OCI-LY7 (cell line): ENCODE data around the gene ARHGAP35. TPM values are rescaled to one million over a fixed set of nuclear protein-coding genes. Genes with fewer than 3 reads are reported as not detected.
"Not testable (repeated sequence)": the region's sequence is repeated elsewhere in the genome, so short reads cannot be mapped to it uniquely, and the experiment has no call there.

Experiments used
- BruUV-seq: library from RNA; stranded (reverse); fragments of 400-500 nt; replicated peaks from 2 replicates; lab custom pipeline; 2021; lab: Mats Ljungman, UMichigan
- CTCF ChIA-PET: fragments of 300-600 bp; sonication (Branson Sonifier 250); formaldehyde crosslinking; loops from one replicate; lab custom pipeline; 2022; ENCODE audit warnings: antibody characterized with exemption; ENCODE audit not compliant: unreplicated experiment; lab: Charles Lee
- POLR2A ChIA-PET: fragments of 300-600 bp; sonication (Branson Sonifier 250); formaldehyde crosslinking; loops from one replicate; lab custom pipeline; 2022; ENCODE audit warnings: antibody characterized with exemption; lab: Charles Lee
- DNase-seq: peaks from one replicate; pipeline ENCODE4 v3.0.0-alpha.2; 2015; ENCODE audit warnings: low spot score
- H2AFZ ChIP-seq: fragments of 200-600 bp; sonication (generic), shearing (Covaris generic); 2 replicates; pipeline ENCODE4 v1.6.1; 2014; ENCODE audit warnings: mild to moderate bottlenecking, antibody characterized with exemption, low read length, moderate library complexity
- H3K27ac ChIP-seq: fragments of 200-600 bp; sonication (generic); 2 replicates; pipeline ENCODE4 v1.5.1; 2014; ENCODE audit warnings: mixed run types, low read depth, mild to moderate bottlenecking, moderate library complexity, low read length, inconsistent platforms; ENCODE audit not compliant: poor library complexity, severe bottlenecking
- H3K36me3 ChIP-seq: fragments of 200-600 bp; sonication (generic); 2 replicates; pipeline ENCODE4 v1.6.1; 2014; ENCODE audit warnings: mild to moderate bottlenecking, antibody characterized with exemption, low read length, moderate library complexity, mixed read lengths; ENCODE audit not compliant: insufficient read depth
- H3K4me1 ChIP-seq: fragments of 200-600 bp; sonication (generic); 2 replicates; pipeline ENCODE4 v1.5.1; 2014; ENCODE audit warnings: mild to moderate bottlenecking, low read length; ENCODE audit not compliant: insufficient read depth, poor library complexity, severe bottlenecking
- H3K4me2 ChIP-seq: fragments of 200-600 bp; sonication (generic); 2 replicates; pipeline ENCODE4 v1.6.1; 2014; ENCODE audit warnings: mild to moderate bottlenecking, low read length
- H3K4me3 ChIP-seq: fragments of 200-600 bp; sonication (generic); 2 replicates; pipeline ENCODE4 v1.5.1; 2014; ENCODE audit warnings: mild to moderate bottlenecking, low read depth, low read length; ENCODE audit not compliant: poor library complexity, severe bottlenecking
- H3K79me2 ChIP-seq: fragments of 200-600 bp; sonication (generic); 2 replicates; pipeline ENCODE4 v1.6.1; 2016; ENCODE audit warnings: low read depth, mild to moderate bottlenecking, low read length, moderate library complexity, mixed read lengths; ENCODE audit not compliant: insufficient read depth
- H3K9me2 ChIP-seq: fragments of 200-600 bp; sonication (generic); 2 replicates; pipeline ENCODE4 v1.6.1; 2016; ENCODE audit warnings: mild to moderate bottlenecking, low read length, mixed read lengths; ENCODE audit not compliant: insufficient read depth
- H3K9me3 ChIP-seq: fragments of 200-600 bp; sonication (generic); 2 replicates; pipeline ENCODE4 v1.6.1; 2014; ENCODE audit warnings: mild to moderate bottlenecking, mixed run types, low read length, mixed read lengths
- H4K20me1 ChIP-seq: fragments of 200-600 bp; sonication (generic); 2 replicates; pipeline ENCODE4 v1.6.1; 2014; ENCODE audit warnings: mild to moderate bottlenecking, antibody characterized with exemption, low read length, moderate library complexity, mixed read lengths; ENCODE audit not compliant: insufficient read depth
- CTCF ChIP-seq: fragments of 200-600 bp; sonication (generic); conservative IDR thresholded peaks from 2 replicates; pipeline ENCODE4 v1.5.1; 2014; ENCODE audit warnings: mild to moderate bottlenecking, antibody characterized with exemption, low read length, moderate library complexity, mixed read lengths
- EZH2phosphoT487 ChIP-seq: fragments of 200-600 bp; sonication (generic); IDR thresholded peaks from 2 replicates; pipeline ENCODE4 v1.6.1; 2018; ENCODE audit warnings: low read depth, borderline replicate concordance, mild to moderate bottlenecking, mixed run types, antibody characterized with exemption, low read length, moderate library complexity, mixed read lengths
- intact Hi-C: fragments of 100-400 bp; cut with micrococcal nuclease; formaldehyde crosslinking; loops from one replicate; pipeline ENCODE4 v1.10.0; 2022; ENCODE audit not compliant: unreplicated experiment
- total RNA-seq, 2 experiments: library from RNA; depleted of rRNA in 1 of 2; stranded (reverse); fragments of >200 nt in 1 of 2; shearing (Covaris generic) in 1 of 2; gene quantifications; 2 replicates each; pipeline ENCODE4 v1.2.3, GENCODE V29; 2014 to 2022

ARHGAP35 gene
- total RNA-seq, 2 experiments from 2014 or later, result 26.5 to 42.2 TPM

GRCh38 chr19:46882034-46882433 lies 21.2 kb downstream of the ARHGAP35 start:
- no peaks in the 10 kb centered on the region for H3K9me2 ChIP-seq
- no peaks in the 10 kb centered on the region for H4K20me1 ChIP-seq
- ChIA-PET POLR2A (interaction anchor here (0.6 to 1.4 kb wide), 2 partner anchors 9 to 21 kb away, joined by 5 to 8 read pairs; no protein-coding TSS in a partner anchor), CTCF (no interaction called here)
- DNase-seq, result no peak
- intact Hi-C loops, result no loop called here
- no peak overlapping the region for H3K4me2 ChIP-seq
- H2AFZ ChIP-seq, result no peak overlapping the region
- no peak overlapping the region for H3K27ac ChIP-seq
- peaks cover 2% of the 10 kb centered on the region; the same call in 1 of the 2 replicates for H3K9me3 ChIP-seq
- H3K4me3 ChIP-seq, result no peak overlapping the region
- TF ChIP-seq CTCF (no peak), EZH2phosphoT487 (no peak)
- H3K79me2 ChIP-seq, result peaks cover 58% of the 10 kb centered on the region; the same call in 1 of the 2 replicates
- H3K36me3 ChIP-seq, result peaks cover 4% of the 10 kb centered on the region
- BruUV-seq, result no TSS peak
- no peaks in the 10 kb centered on the region for H3K4me1 ChIP-seq

GRCh38 chr19:46882751-46883150 lies 22.0 kb downstream of the ARHGAP35 start:
- not testable (repeated sequence) for BruUV-seq
- H3K79me2 ChIP-seq, result peaks cover 63% of the 10 kb centered on the region; the same call in 1 of the 2 replicates

GRCh38 chr19:46885411-46885810 lies 24.6 kb downstream of the ARHGAP35 start:
- Histone ChIP-seq H3K9me3 (peaks cover 8% of the 10 kb centered on the region; the same call in 1 of the 2 replicates), H3K9me2 (no peaks in the 10 kb centered on the region), H3K4me2 (no peak overlapping the region), H3K79me2 (peaks cover 53% of the 10 kb centered on the region; the same call in 1 of the 2 replicates), H3K27ac (no peak overlapping the region), H3K36me3 (peaks cover 4% of the 10 kb centered on the region; the same call in 1 of the 2 replicates), H4K20me1 (no peaks in the 10 kb centered on the region), H3K4me1 (peaks cover 8% of the 10 kb centered on the region), H3K4me3 (no peak overlapping the region), H2AFZ (no peak overlapping the region)
- ChIA-PET POLR2A (interaction anchor here (0.9 to 1.4 kb wide), 2 partner anchors 11 to 26 kb away, joined by 3 to 4 read pairs; no protein-coding TSS in a partner anchor), CTCF (no interaction called here)
- TSS peak; percentile 12 for BruUV-seq
- intact Hi-C loops, result no loop called here
- DNase-seq, result no peak
- TF ChIP-seq EZH2phosphoT487 (no peak), CTCF (no peak)

More at GRCh38 chr19:46882751-46883150, 22.0 kb downstream of the ARHGAP35 start:
- H4K20me1 ChIP-seq, CTCF ChIA-PET, H3K9me2 ChIP-seq, intact Hi-C loops, H3K4me3 ChIP-seq, H3K36me3 ChIP-seq, POLR2A ChIA-PET, H3K4me1 ChIP-seq, DNase-seq, H3K9me3 ChIP-seq, H2AFZ ChIP-seq, H3K4me2 ChIP-seq, H3K27ac ChIP-seq: not testable (repeated sequence)
